ENCODE data around the gene PCGF3.
A peak's percentile ranks its signal among the peaks of the same experiment; 100 is the strongest.
"Not testable (repeated sequence)": the region's sequence is repeated elsewhere in the genome, so short reads cannot be mapped to it uniquely, and the experiment has no call there.

PCGF3 gene

GRCh38 chr4:762211-763190, 56.9 kb downstream of the PCGF3 start:
- DNase-seq (ENCODE audit: low read depth, low spot score), result peak; percentile 43

- DNase-seq (ENCODE audit: low read depth, low spot score), result no peak
These were observed 57.7 kb downstream of the PCGF3 start for GRCh38 chr4:763191-763810.

GRCh38 chr4:763922-764321, 58.3 kb downstream of the PCGF3 start:
- no peak for DNase-seq (ENCODE audit: low read depth, low spot score)

- DNase-seq (ENCODE audit: low read depth, low spot score), result no peak
These were observed 59.0 kb downstream of the PCGF3 start for GRCh38 chr4:764405-765169.

- DNase-seq (ENCODE audit: low read depth, low spot score), result peak; percentile 47
These were observed 60.5 kb downstream of the PCGF3 start for GRCh38 chr4:766152-766515.

GRCh38 chr4:766559-767283, 61.1 kb downstream of the PCGF3 start:
- no peak for DNase-seq (ENCODE audit: low read depth, low spot score)

- no peak for DNase-seq (ENCODE audit: low read depth, low spot score)
These were observed 62.4 kb downstream of the PCGF3 start for GRCh38 chr4:768076-768475.

- DNase-seq (ENCODE audit: low read depth, low spot score), result no peak
These were observed 63.4 kb downstream of the PCGF3 start for GRCh38 chr4:768995-769394.

- no peak for DNase-seq (ENCODE audit: low read depth, low spot score)
These were observed 63.9 kb downstream of the PCGF3 start for GRCh38 chr4:769511-769910.

- DNase-seq (ENCODE audit: low read depth, low spot score), result no peak
These were observed 64.4 kb downstream of the PCGF3 start for GRCh38 chr4:770022-770421.

GRCh38 chr4:771464-771863, 65.8 kb downstream of the PCGF3 start:
- no peak for DNase-seq (ENCODE audit: low read depth, low spot score)

- no peak for DNase-seq (ENCODE audit: low read depth, low spot score)
These were observed 66.5 kb downstream of the PCGF3 start for GRCh38 chr4:772118-772517.

GRCh38 chr4:772776-773175, 67.1 kb downstream of the PCGF3 start:
- no peak for DNase-seq (ENCODE audit: low read depth, low spot score)

- DNase-seq (ENCODE audit: low read depth, low spot score), result no peak
These were observed 67.6 kb downstream of the PCGF3 start for GRCh38 chr4:773214-773613.

GRCh38 chr4:774419-775092, 68.9 kb downstream of the PCGF3 start:
- DNase-seq (ENCODE audit: low read depth, low spot score), result not testable (repeated sequence)

GRCh38 chr4:775485-775884, 69.9 kb downstream of the PCGF3 start:
- not testable (repeated sequence) for DNase-seq (ENCODE audit: low read depth, low spot score)

- DNase-seq (ENCODE audit: low read depth, low spot score), result no peak
These were observed 71.3 kb downstream of the PCGF3 start for GRCh38 chr4:776743-777441.

GRCh38 chr4:777520-778262, 72.1 kb downstream of the PCGF3 start:
- DNase-seq (ENCODE audit: low read depth, low spot score), result no peak

GRCh38 chr4:779555-779954, 73.9 kb downstream of the PCGF3 start:
- DNase-seq (ENCODE audit: low read depth, low spot score), result no peak

- DNase-seq (ENCODE audit: low read depth, low spot score), result not testable (repeated sequence)
These were observed 74.6 kb downstream of the PCGF3 start for GRCh38 chr4:780255-780654.
